B cell (primary cell): Measurements from ENCODE around the gene TCP11L2. TPM values are rescaled to one million over a fixed set of nuclear protein-coding genes. Genes with fewer than 3 reads are reported as not detected.
"Not testable (repeated sequence)": the region's sequence is repeated elsewhere in the genome, so short reads cannot be mapped to it uniquely, and the experiment has no call there.

Experiments
- ATAC-seq: fragments of 200-7000 bp; cut with Tn5 transposase; one replicate; pipeline ENCODE4 v1.10.0; 2021; ENCODE audit warnings: low read depth, mild to moderate bottlenecking, moderate number of reproducible peaks, moderate library complexity
- CTCF ChIA-PET: fragments of 350-600 bp; sonication (Branson Sonifier 250); formaldehyde crosslinking; loops from one replicate; lab custom pipeline; 2021; ENCODE audit warnings: antibody characterized with exemption, inconsistent platforms; lab: Charles Lee
- POLR2A ChIA-PET: fragments of 350-600 bp; sonication (Branson Sonifier 250); formaldehyde crosslinking; loops from one replicate; lab custom pipeline; 2021; ENCODE audit warnings: antibody characterized with exemption; lab: Charles Lee
- DNase-seq: peaks from one replicate; pipeline ENCODE4 v3.0.0; 2013
- H2AFZ ChIP-seq: 2 replicates; pipeline ENCODE4 v1.6.1; 2012; ENCODE audit warnings: mild to moderate bottlenecking, low read depth, low read length; ENCODE audit not compliant: insufficient read depth, poor library complexity, severe bottlenecking
- H3K27ac ChIP-seq, 2 donors: 1 replicate in 1 of 2; 2 replicates in 1 of 2; pipeline ENCODE4 v1.5.1; 2012 to 2013; ENCODE audit warnings: low read length in 2 of 2, mild to moderate bottlenecking in 2 of 2, moderate library complexity in 1 of 2
- H3K27me3 ChIP-seq, 4 experiments: fragments of 200-600 bp in 1 of 4; sonication (generic) in 1 of 4; replicated peaks in 1 of 4; 1 replicate in 2 of 4; 2 replicates in 2 of 4; pipeline versions ENCODE4 v1.6.1 to v1.7.0; 2013 to 2016; ENCODE audit warnings: low read length in 3 of 4, mild to moderate bottlenecking in 2 of 4, mixed read lengths in 1 of 4, moderate library complexity in 1 of 4; ENCODE audit not compliant: insufficient read depth in 4 of 4, control insufficient read depth in 3 of 4; ENCODE audit errors: control extremely low read depth in 1 of 4
- H3K36me3 ChIP-seq, 2 experiments: replicated peaks in 1 of 2; 1 replicate in 1 of 2; 2 replicates in 1 of 2; pipeline versions ENCODE4 v1.6.1 to v1.7.1; 2013; ENCODE audit warnings: low read length in 1 of 2; ENCODE audit not compliant: insufficient read depth in 2 of 2, control insufficient read depth in 1 of 2; ENCODE audit errors: control extremely low read depth in 1 of 2, extremely low read depth in 1 of 2
- H3K4me1 ChIP-seq, 2 donors: fragments of 200-600 bp in 1 of 2; sonication (generic) in 1 of 2; 1 replicate in 1 of 2; 2 replicates in 1 of 2; pipeline versions ENCODE4 v1.5.1 to v1.6.1; 2013 to 2017; ENCODE audit warnings: low read length in 2 of 2; ENCODE audit not compliant: control insufficient read depth in 2 of 2, insufficient read depth in 2 of 2
- H3K4me2 ChIP-seq: replicated peaks from 2 replicates; pipeline ENCODE3; 2012; ENCODE audit warnings: mild to moderate bottlenecking, low read depth, low read length; ENCODE audit not compliant: poor library complexity, severe bottlenecking
- H3K4me3 ChIP-seq, 5 experiments: fragments of 200-600 bp in 1 of 5; sonication (generic) in 1 of 5; 1 replicate in 3 of 5; 2 replicates in 2 of 5; pipeline versions ENCODE4 v1.5.1 to v1.7.0; 2011 to 2016; ENCODE audit warnings: low read length in 4 of 5, mild to moderate bottlenecking in 4 of 5, low read depth in 2 of 5, control low read depth in 1 of 5, moderate library complexity in 1 of 5; ENCODE audit not compliant: insufficient read depth in 1 of 5; ENCODE audit errors: control extremely low read depth in 1 of 5, extremely low read depth in 1 of 5
- H3K79me2 ChIP-seq: fragments of 200-600 bp; sonication (generic); one replicate; pipeline ENCODE4 v1.6.0; 2016; ENCODE audit warnings: low read length; ENCODE audit not compliant: control insufficient read depth, insufficient read depth
- H3K9ac ChIP-seq: fragments of 200-600 bp; sonication (generic); 2 replicates; pipeline ENCODE4 v1.6.1; 2017; ENCODE audit warnings: mild to moderate bottlenecking, low read length, moderate library complexity
- H3K9me3 ChIP-seq, 3 donors: one replicate each; pipeline versions ENCODE4 v1.6.1 to v1.7.1; 2013; ENCODE audit warnings: low read length in 2 of 3; ENCODE audit not compliant: control insufficient read depth in 2 of 3, insufficient read depth in 1 of 3; ENCODE audit errors: control extremely low read depth in 1 of 3
- H4K20me1 ChIP-seq: 2 replicates; pipeline ENCODE4 v1.6.0; 2012; ENCODE audit warnings: mild to moderate bottlenecking, low read length; ENCODE audit not compliant: insufficient read depth, control insufficient read depth, poor library complexity, severe bottlenecking
- H3K27ac Mint-ChIP-seq: one replicate; pipeline ENCODE4 v1.8.0; 2021; ENCODE audit warnings: mixed read lengths
- H3K27me3 Mint-ChIP-seq: one replicate; pipeline ENCODE4 v1.8.0; 2021; ENCODE audit warnings: mixed read lengths
- H3K4me1 Mint-ChIP-seq: one replicate; pipeline ENCODE4 v1.8.0; 2021; ENCODE audit warnings: mixed read lengths
- H3K4me3 Mint-ChIP-seq: one replicate; pipeline ENCODE4 v1.8.0; 2021; ENCODE audit warnings: mixed read lengths
- H3K9me3 Mint-ChIP-seq: one replicate; pipeline ENCODE4 v1.8.0; 2022; ENCODE audit warnings: mixed read lengths; ENCODE audit not compliant: insufficient read depth
- CTCF ChIP-seq: fragments of 200-600 bp; IDR thresholded peaks from one replicate; pipeline ENCODE4 v1.8.0; 2022; ENCODE audit warnings: antibody characterized with exemption, mild to moderate bottlenecking
- EZH2 ChIP-seq: IDR thresholded peaks from 2 replicates; pipeline ENCODE4 v1.6.1; 2012; ENCODE audit warnings: borderline replicate concordance, low read depth, mild to moderate bottlenecking, moderate library complexity, low read length; ENCODE audit not compliant: insufficient read depth, poor library complexity, severe bottlenecking
- WGBS: methylation state at CpG from one replicate; pipeline ENCODE4 v1.1.5; 2013; ENCODE audit warnings: missing lambda C conversion rate; ENCODE audit not compliant: insufficient coverage; 5-methylcytosine and 5-hydroxymethylcytosine counted together
- intact Hi-C: fragments of 100-400 bp; cut with micrococcal nuclease; formaldehyde crosslinking; loops from one replicate; pipeline ENCODE4 v1.10.0; 2022
- polyA plus RNA-seq: library from polyadenylated mRNA; depleted of rRNA; stranded (reverse); fragments of >200 nt; gene quantifications from 2 replicates; pipeline ENCODE4 v1.2.3, GENCODE V29; 2012
- total RNA-seq, 2 donors: library from RNA; stranded (reverse); fragments of 120-200 nt in 1 of 2; gene quantifications; 1 replicate in 1 of 2; 2 replicates in 1 of 2; pipeline versions ENCODE4 v1.2.3 to v1.2.4, GENCODE V29; 2013 to 2022

TCP11L2 gene
- total and polyA plus RNA-seq, 2 donors (not counting 1 experiment from before 2014, with no cell fraction given) = 30.4 to 306 TPM

GRCh38 chr12:106378788-106379187, 76.3 kb downstream of the TCP11L2 start:
- no peaks in the 10 kb centered on the region for H4K20me1 ChIP-seq
- no peaks in the 10 kb centered on the region for H3K27me3 ChIP-seq
- no peaks in the 10 kb centered on the region for H3K4me1 Mint-ChIP-seq
- WGBS = no CpG with 5 or more reads among the region's 4 CpGs
- DNase-seq (no peak), ATAC-seq (no peak)
- H3K9ac ChIP-seq = no peak overlapping the region
- intact Hi-C loops = no loop called here
- CTCF ChIA-PET = interaction anchor here (0.9 to 4.9 kb wide), 3 partner anchors 9 to 152 kb away, joined by 3 to 22 read pairs (median 11); partner anchors contain the start of gene POLR3B
- no peak for TF ChIP-seq EZH2
- TF ChIP-seq CTCF = no peak
- peaks cover 4% of the 10 kb centered on the region for H3K9me3 Mint-ChIP-seq
- H3K4me3 Mint-ChIP-seq = no peak overlapping the region
- H3K27ac ChIP-seq = no peak overlapping the region
- POLR2A ChIA-PET = no interaction called here
- no peaks in the 10 kb centered on the region for H3K27me3 Mint-ChIP-seq
- no peak overlapping the region for H3K4me3 ChIP-seq
- H3K4me1 ChIP-seq = no peaks in the 10 kb centered on the region
- H3K36me3 ChIP-seq = peaks cover 11% of the 10 kb centered on the region in 2 experiments
- no peak overlapping the region for H3K27ac Mint-ChIP-seq
- no peaks in the 10 kb centered on the region for H3K79me2 ChIP-seq
- peaks cover 0 to 9% (median 8%) of the 10 kb centered on the region in 3 donors for H3K9me3 ChIP-seq
- no peak overlapping the region for H2AFZ ChIP-seq
- H3K4me2 ChIP-seq = no peak overlapping the region

GRCh38 chr12:106380954-106381353, 78.4 kb downstream of the TCP11L2 start:
- H3K4me3 Mint-ChIP-seq = no peak overlapping the region
- no peak overlapping the region for H3K4me2 ChIP-seq
- CTCF ChIA-PET = interaction anchor here (1.0 to 4.0 kb wide), 4 partner anchors 12 to 541 kb away, joined by 3 to 15 read pairs (median 4); no protein-coding TSS in a partner anchor
- no peak overlapping the region for H3K9ac ChIP-seq
- peaks cover 4% of the 10 kb centered on the region for H3K9me3 Mint-ChIP-seq
- H3K27me3 ChIP-seq = no peaks in the 10 kb centered on the region
- no peaks in the 10 kb centered on the region for H3K27me3 Mint-ChIP-seq
- H3K4me1 ChIP-seq = no peaks in the 10 kb centered on the region
- H3K4me1 Mint-ChIP-seq = no peaks in the 10 kb centered on the region
- peaks cover 0 to 9% (median 0%) of the 10 kb centered on the region in 3 donors for H3K9me3 ChIP-seq
- no peaks in the 10 kb centered on the region for H3K79me2 ChIP-seq
- H3K4me3 ChIP-seq = no peak overlapping the region
- TF ChIP-seq CTCF (no peak), EZH2 (no peak)
- no peak overlapping the region for H2AFZ ChIP-seq
- no peaks in the 10 kb centered on the region for H4K20me1 ChIP-seq
- WGBS = no CpG with 5 or more reads among the region's 1 CpG
- intact Hi-C loops = no loop called here
- no peak overlapping the region for H3K27ac ChIP-seq
- ATAC-seq = no peak
- H3K36me3 ChIP-seq = peaks cover 11% of the 10 kb centered on the region in 2 experiments
- no peak for DNase-seq
- no peak overlapping the region for H3K27ac Mint-ChIP-seq
- POLR2A ChIA-PET = no interaction called here

GRCh38 chr12:106381866-106382265, 79.3 kb downstream of the TCP11L2 start:
- H3K9me3 Mint-ChIP-seq, H3K27me3 ChIP-seq, H3K4me2 ChIP-seq, H3K9me3 ChIP-seq, H3K4me1 ChIP-seq, DNase-seq, H3K27ac ChIP-seq, H3K4me3 Mint-ChIP-seq, ATAC-seq, H3K27ac Mint-ChIP-seq, H3K27me3 Mint-ChIP-seq, H4K20me1 ChIP-seq, POLR2A ChIA-PET, H2AFZ ChIP-seq, H3K4me3 ChIP-seq, H3K9ac ChIP-seq, intact Hi-C loops, H3K79me2 ChIP-seq, H3K4me1 Mint-ChIP-seq: not testable (repeated sequence)
- peaks cover 10 to 11% of the 10 kb centered on the region in 2 experiments for H3K36me3 ChIP-seq
- CTCF ChIA-PET = interaction anchor here (4.0 to 7.4 kb wide), 2 partner anchors 460 to 538 kb away, joined by 15 to 56 read pairs; no protein-coding TSS in a partner anchor
- WGBS = 100% methylated on average over 2 of the region's 4 CpGs
